ENCODE measurements around the gene FAM149B1. TPM values are rescaled to one million over a fixed set of nuclear protein-coding genes. Genes with fewer than 3 reads are reported as not detected.

The FAM149B1 gene
- total RNA-seq, 1 donor from 2014 or later = 12.9 TPM

DNA sequence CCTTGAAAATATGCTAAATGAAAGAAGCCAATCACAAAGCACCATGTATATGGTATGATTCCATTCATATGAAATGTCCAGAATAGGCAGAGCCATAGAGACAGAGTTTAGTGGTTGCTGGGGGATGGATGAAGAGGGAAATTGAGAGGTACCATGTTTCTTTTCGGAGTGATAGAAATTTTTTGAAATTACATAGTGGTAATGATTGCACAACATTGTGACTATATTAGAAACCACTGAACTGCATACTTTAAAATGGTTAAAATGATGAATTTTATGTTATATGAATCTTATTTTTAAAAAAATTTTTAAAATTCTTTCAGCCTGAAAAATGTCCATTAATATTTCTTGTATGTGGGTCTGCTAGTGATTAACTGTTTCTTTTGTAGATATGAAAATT is 53.1 kb downstream of the FAM149B1 start:
- ATAC-seq (ENCODE audit: poor library complexity) (no peak), DNase-seq (no peak)
- intact Hi-C loops (cut with DNase I) = no loop called here

- ATAC-seq (ENCODE audit: poor library complexity) (no peak), DNase-seq (no peak)
- intact Hi-C loops (cut with DNase I) = no loop called here
Observed at GRCh38 chr10:73225518-73225917, 57.6 kb downstream of the FAM149B1 start.

- no peak for ATAC-seq (ENCODE audit: poor library complexity)
- no peak for DNase-seq
- intact Hi-C loops (cut with DNase I) = no loop called here
Observed at GRCh38 chr10:73226663-73227062, 58.7 kb downstream of the FAM149B1 start.

GRCh38 chr10:73228247-73228646 is 60.3 kb downstream of the FAM149B1 start:
- DNase-seq = no peak
- ATAC-seq (ENCODE audit: poor library complexity) = no peak
- intact Hi-C loops (cut with DNase I) = no loop called here

- DNase-seq (no peak), ATAC-seq (ENCODE audit: poor library complexity) (no peak)
- intact Hi-C loops (cut with DNase I) = no loop called here
Observed at GRCh38 chr10:73229567-73229966, 61.6 kb downstream of the FAM149B1 start.

GRCh38 chr10:73232887-73233286 is 65.0 kb downstream of the FAM149B1 start:
- no peak for DNase-seq
- ATAC-seq (ENCODE audit: poor library complexity) = no peak

GRCh38 chr10:73233883-73234282 is 66.0 kb downstream of the FAM149B1 start:
- intact Hi-C loops (cut with DNase I) = no loop called here
- ATAC-seq (ENCODE audit: poor library complexity) (peak; percentile 29), DNase-seq (no peak)

More at GRCh38 chr10:73232887-73233286, 65.0 kb downstream of the FAM149B1 start:
- intact Hi-C loops (cut with DNase I) = no loop called here

DNA sequence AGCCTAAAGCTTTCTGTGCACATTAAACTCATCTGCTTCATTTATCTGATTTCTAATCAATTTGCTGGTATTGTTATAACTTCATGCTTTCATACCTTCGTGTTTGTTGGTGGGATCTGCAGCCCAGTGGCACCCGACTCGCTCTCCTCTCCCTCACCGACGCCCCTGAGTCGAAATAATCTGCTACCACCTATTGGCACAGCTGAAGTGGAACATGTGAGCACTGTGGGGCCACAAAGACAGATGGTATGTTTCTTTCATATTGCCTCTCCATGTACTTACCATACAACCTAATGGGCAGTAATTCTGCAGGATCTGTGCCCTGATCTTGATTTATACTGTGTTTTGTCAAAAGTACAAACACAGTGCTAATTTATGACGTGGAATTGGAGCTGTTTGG is 66.8 kb downstream of the FAM149B1 start:
- intact Hi-C loops (cut with DNase I) = no loop called here
- ATAC-seq (ENCODE audit: poor library complexity) (peak; percentile 18), DNase-seq (no peak)

DNA sequence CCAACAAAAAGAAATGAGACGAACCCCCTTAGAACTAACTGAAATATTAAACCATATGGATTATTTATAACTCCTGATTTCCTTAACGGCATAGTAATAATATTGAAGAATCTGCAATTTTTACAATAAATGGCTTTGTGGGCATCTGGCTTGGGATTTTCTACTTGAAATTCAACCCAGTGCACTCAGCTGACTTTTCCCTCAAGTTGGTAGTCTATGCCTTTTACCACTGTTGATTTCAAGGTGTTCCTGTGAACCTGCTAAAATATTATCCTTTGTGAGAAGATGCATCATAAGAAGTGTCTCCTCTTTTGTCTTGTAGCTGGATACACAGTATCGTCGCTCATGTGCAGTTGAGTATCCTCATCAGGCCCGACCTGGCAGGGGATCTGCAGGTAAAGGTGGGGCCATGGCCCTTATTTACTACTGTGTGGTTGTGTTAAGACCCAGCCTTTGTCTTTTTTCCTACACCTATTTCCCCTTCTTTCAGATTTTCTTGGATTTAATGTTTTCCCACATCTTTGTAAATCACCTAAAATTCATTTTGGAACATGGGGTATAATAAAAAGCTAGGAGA is 71.2 kb downstream of the FAM149B1 start:
- ATAC-seq (ENCODE audit: poor library complexity) = no peak
- DNase-seq = no peak
- intact Hi-C loops (cut with DNase I) = no loop called here

DNA sequence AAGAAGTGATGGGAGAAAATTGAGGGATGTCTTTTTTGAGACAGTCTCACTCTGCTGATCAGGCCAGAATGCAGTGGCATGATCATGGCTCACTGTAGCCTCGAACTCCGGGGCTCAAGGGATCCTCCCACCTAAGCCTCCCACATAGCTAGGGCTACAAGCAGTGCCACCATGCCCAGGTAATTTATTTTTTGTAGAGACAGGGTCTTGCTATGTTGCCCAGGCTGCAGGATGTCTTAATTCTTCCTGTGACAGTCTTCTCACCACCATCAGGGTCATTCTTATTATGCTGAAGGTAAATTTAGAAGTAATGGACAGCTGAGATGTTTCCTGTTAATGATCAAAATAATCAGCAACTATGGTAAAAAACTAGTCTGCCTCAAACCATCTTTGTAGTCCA is 72.0 kb downstream of the FAM149B1 start:
- intact Hi-C loops (cut with DNase I) = no loop called here
- DNase-seq = no peak
- no peak for ATAC-seq (ENCODE audit: poor library complexity)

DNA sequence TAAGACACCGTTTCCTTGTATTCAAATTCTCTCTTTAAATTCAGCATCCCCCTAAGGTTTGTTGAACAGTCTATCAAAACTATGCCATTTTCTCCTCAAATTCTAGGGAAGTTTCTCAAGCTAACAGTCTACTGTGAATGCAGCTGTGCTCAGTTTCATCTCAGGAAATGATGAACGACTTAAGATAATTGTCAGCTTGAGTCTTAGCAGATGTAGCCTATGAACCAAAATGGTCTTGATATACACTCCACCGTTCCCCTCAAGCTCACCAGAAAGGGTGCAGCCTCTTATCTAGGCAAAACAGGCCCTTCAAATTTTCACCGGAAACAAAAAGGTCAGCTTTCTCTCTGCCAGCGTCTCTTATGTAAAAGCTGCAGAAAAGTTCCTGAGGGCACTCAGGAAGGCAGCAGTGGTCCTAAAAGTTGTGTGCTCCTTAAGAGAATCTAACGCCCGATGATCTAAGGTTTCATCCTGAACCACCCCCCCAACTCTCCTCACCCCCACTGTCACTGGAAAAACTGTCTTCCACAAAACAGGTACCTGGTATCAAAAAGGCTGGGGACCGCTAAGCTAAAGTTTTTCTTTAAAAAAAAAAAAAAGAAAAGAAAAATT is 77.1 kb downstream of the FAM149B1 start:
- DNase-seq = no peak
- ATAC-seq (ENCODE audit: poor library complexity) = no peak

DNA sequence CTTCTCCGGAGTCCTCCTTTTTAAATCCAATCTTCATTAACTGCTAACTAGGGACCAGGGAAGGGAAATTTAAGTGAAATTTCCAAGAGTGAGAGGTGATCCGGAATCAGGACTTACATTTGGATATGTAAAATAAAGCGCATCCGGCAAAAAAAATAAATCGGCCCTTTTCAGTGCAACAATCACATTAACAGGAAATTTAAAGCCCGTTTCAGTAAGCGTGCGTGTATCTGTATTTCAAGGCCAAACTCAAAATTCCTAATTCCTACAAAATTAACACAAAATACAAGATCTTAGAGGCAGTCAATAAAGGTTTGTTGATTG is 78.4 kb downstream of the FAM149B1 start:
- intact Hi-C loops (cut with DNase I) = no loop called here
- ATAC-seq (ENCODE audit: poor library complexity) (no peak), DNase-seq (no peak)

More for the DNA sequence above, 77.1 kb downstream of the FAM149B1 start:
- intact Hi-C loops (cut with DNase I) = no loop called here

- ATAC-seq (ENCODE audit: poor library complexity) (peak; percentile 96), DNase-seq (peak; percentile 99)
- intact Hi-C loops (cut with DNase I) = no loop called here
Observed at GRCh38 chr10:73246646-73247508, 79.0 kb downstream of the FAM149B1 start, which contains the start of gene DNAJC9. DNAJC9 (minus strand) TSS chr10:73247255; CDS start chr10:73247189, 66 bp downstream.

DNA sequence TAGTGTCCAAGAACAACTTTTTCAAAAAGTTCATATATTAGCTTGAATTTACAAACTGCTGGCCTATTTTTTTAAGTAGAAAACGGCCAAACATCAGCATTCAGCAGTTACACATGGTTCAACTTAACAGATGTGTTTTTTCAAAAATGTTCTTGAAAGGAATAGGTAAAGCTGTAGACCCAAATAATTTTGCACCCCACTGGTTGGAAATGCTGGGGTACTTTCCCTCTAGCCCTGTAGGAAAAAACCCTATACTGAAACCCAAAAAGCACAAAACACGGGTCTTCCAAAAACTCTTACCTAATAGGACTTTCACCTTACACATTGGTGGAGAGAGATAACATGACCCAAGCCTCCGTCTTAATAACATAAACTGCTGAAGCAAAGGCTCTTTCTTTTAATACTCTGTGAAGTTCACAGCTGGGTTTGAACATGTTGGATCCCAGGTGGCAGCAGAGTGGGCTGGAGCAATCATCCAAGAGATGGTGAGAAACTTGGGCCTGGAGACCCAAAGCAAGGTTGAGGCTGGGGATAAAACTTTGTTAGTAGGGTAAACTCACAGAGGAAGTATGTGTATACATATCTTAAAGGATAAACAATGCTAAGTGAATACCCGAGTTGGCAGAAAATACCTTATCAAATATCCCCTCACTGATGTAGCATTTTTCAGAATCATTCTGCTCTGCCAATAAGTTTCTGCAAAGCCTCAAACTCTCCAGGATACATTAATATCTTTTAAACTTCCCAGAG is 79.8 kb downstream of the FAM149B1 start:
- ATAC-seq (ENCODE audit: poor library complexity) (no peak), DNase-seq (no peak)
- intact Hi-C loops (cut with DNase I) = no loop called here

- ATAC-seq (ENCODE audit: poor library complexity) (no peak), DNase-seq (no peak)
- intact Hi-C loops (cut with DNase I) = no loop called here
Observed at GRCh38 chr10:73248259-73248724, 80.4 kb downstream of the FAM149B1 start.

DNA sequence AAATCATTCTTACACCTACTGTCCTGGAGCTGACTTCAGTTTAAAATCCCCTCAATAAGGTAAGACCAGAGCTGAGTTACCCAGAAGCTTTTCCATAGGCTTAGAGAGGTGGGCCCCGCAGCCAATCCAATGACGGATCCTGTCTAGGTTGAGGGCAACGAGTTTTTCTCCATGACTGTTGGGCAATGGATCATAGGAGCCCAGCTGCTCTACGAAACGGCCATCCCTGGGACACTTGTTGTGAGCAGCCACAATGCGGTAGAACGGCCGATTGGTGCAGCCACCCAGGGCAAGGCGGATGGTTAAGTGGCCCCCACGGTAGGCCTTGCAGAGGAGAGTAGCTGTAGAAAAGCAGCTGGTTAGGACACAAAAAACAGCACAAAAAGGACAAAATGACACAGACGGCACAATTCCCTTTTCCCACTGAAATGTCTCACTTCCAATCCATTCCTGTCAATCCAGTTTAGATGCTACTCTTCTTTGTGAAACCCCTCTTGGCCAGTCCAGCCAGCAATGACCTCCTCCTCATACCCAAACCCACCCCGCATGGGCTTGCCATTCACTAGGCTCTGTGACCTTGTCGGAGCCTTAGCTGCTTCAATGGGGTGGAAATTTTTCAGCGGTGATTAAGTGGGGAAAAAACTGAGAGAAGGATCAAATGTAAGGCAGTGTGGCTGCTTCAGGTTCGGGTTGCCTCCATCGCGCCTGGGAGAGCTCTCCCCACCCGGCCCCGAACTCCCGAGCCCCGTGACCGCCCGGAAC is 83.9 kb downstream of the FAM149B1 start:
- intact Hi-C loops (cut with DNase I) = no loop called here
- ATAC-seq (ENCODE audit: poor library complexity) = peak; percentile 73

GRCh38 chr10:73252445-73253224 is 84.7 kb downstream of the FAM149B1 start, which contains the start of gene MRPS16:
MRPS16 (minus strand) TSS chr10:73252644; CDS start chr10:73252482, 162 bp downstream.
- ATAC-seq (ENCODE audit: poor library complexity) (peak; percentile 98), DNase-seq (peak; percentile 95)
- intact Hi-C loops (cut with DNase I) = no loop called here

More for the DNA sequence above, 83.9 kb downstream of the FAM149B1 start:
- no peak for DNase-seq

DNA sequence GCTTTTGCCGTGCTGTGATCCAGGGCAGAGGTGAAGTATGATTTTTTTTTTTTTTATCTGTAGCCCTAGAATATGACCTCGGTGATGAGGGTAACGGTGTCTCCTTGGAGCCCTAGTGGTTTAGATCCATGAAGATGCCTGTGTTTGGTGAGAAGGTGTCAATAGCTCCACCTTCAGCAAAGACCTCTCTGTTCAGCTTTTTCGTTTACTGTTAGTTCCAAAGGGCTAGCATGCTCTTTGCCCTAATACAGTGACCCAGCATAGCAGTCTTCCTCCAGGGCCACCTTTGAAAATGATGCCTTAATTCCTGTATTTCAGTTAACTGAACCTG is 85.3 kb downstream of the FAM149B1 start:
- DNase-seq = no peak
- intact Hi-C loops (cut with DNase I) = no loop called here

More for the DNA sequence above, 85.3 kb downstream of the FAM149B1 start:
- ATAC-seq (ENCODE audit: poor library complexity) = no peak
